Activated B cell treated with CpG ODN at 0.5 μM for 24 hours (primary cell): ENCODE results near the gene TEAD1. TPM values are rescaled to one million over a fixed set of nuclear protein-coding genes. Genes with fewer than 3 reads are reported as not detected.
"Not testable (repeated sequence)": the region's sequence is repeated elsewhere in the genome, so short reads cannot be mapped to it uniquely, and the experiment has no call there.

Source experiments
- ATAC-seq: fragments of 200-7000 bp; cut with Tn5 transposase; one replicate; pipeline ENCODE4 v1.10.0; 2021; ENCODE audit warnings: low read depth, mild to moderate bottlenecking, moderate library complexity
- CTCF ChIA-PET: fragments of 350-600 bp; sonication (Branson Sonifier 250); formaldehyde crosslinking; loops from one replicate; lab custom pipeline; 2021; ENCODE audit warnings: antibody characterized with exemption; lab: Charles Lee
- POLR2A ChIA-PET: fragments of 350-600 bp; sonication (Branson Sonifier 250); formaldehyde crosslinking; loops from one replicate; lab custom pipeline; 2021; ENCODE audit warnings: antibody characterized with exemption; lab: Charles Lee
- DNase-seq: peaks from one replicate; pipeline ENCODE4 v3.0.0; 2022
- H3K27ac Mint-ChIP-seq: one replicate; pipeline ENCODE4 v1.8.0; 2020; ENCODE audit warnings: mixed read lengths
- H3K27me3 Mint-ChIP-seq: one replicate; pipeline ENCODE4 v1.8.0; 2021; ENCODE audit warnings: mixed read lengths
- H3K36me3 Mint-ChIP-seq: one replicate; pipeline ENCODE4 v1.8.0; 2021; ENCODE audit warnings: low read depth, mixed read lengths
- H3K4me1 Mint-ChIP-seq: one replicate; pipeline ENCODE4 v1.8.0; 2021; ENCODE audit warnings: mixed read lengths
- H3K4me3 Mint-ChIP-seq: one replicate; pipeline ENCODE4 v1.8.0; 2020; ENCODE audit warnings: mild to moderate bottlenecking, mixed read lengths
- H3K9me3 Mint-ChIP-seq: one replicate; pipeline ENCODE4 v1.8.0; 2020; ENCODE audit warnings: mixed read lengths
- CTCF ChIP-seq: fragments of 200-600 bp; IDR thresholded peaks from one replicate; pipeline ENCODE4 v1.8.0; 2022; ENCODE audit warnings: antibody characterized with exemption, mild to moderate bottlenecking
- intact Hi-C: fragments of 100-400 bp; cut with micrococcal nuclease; formaldehyde crosslinking; loops from one replicate; pipeline ENCODE4 v1.15.1; 2024
- total RNA-seq: library from RNA; stranded (reverse); gene quantifications from 2 replicates; pipeline ENCODE4 v1.2.3, GENCODE V29; 2022

TEAD1 gene
- total RNA-seq, 1 donor from 2014 or later = 0.07 TPM

GRCh38 chr11:12755510-12756453 is 81.6 kb downstream of the TEAD1 start:
- POLR2A ChIA-PET = no interaction called here

GRCh38 chr11:12756454-12756806 is 82.2 kb downstream of the TEAD1 start:
- ChIA-PET CTCF (no interaction called here), POLR2A (no interaction called here)
- Mint-ChIP-seq H3K27ac (no peak overlapping the region), H3K27me3 (peaks cover 2% of the 10 kb centered on the region), H3K36me3 (no peaks in the 10 kb centered on the region), H3K4me1 (no peaks in the 10 kb centered on the region), H3K9me3 (no peaks in the 10 kb centered on the region), H3K4me3 (no peak overlapping the region)
- ATAC-seq (no peak), DNase-seq (no peak)
- no peak for TF ChIP-seq CTCF
- intact Hi-C loops = no loop called here

More at GRCh38 chr11:12755510-12756453, 81.6 kb downstream of the TEAD1 start:
- H3K27ac Mint-ChIP-seq = no peak overlapping the region
- CTCF ChIA-PET = no interaction called here
- no peak overlapping the region for H3K4me3 Mint-ChIP-seq
- DNase-seq (no peak), ATAC-seq (no peak)
- no peak for TF ChIP-seq CTCF
- intact Hi-C loops = no loop called here
- H3K27me3 Mint-ChIP-seq = peaks cover 2% of the 10 kb centered on the region
- no peaks in the 10 kb centered on the region for H3K36me3 Mint-ChIP-seq
- H3K9me3 Mint-ChIP-seq = no peaks in the 10 kb centered on the region
- no peaks in the 10 kb centered on the region for H3K4me1 Mint-ChIP-seq

GRCh38 chr11:12756867-12757266 is 82.6 kb downstream of the TEAD1 start:
- no peak for ATAC-seq
- H3K27ac Mint-ChIP-seq = no peak overlapping the region

GRCh38 chr11:12757416-12757815 is 83.2 kb downstream of the TEAD1 start:
- ChIA-PET CTCF (no interaction called here), POLR2A (no interaction called here)
- DNase-seq = no peak
- Mint-ChIP-seq H3K4me1 (no peaks in the 10 kb centered on the region), H3K27ac (no peak overlapping the region), H3K4me3 (no peak overlapping the region), H3K36me3 (no peaks in the 10 kb centered on the region), H3K27me3 (peaks cover 2% of the 10 kb centered on the region), H3K9me3 (no peaks in the 10 kb centered on the region)
- TF ChIP-seq CTCF = no peak
- ATAC-seq = no peak
- intact Hi-C loops = no loop called here

More at GRCh38 chr11:12756867-12757266, 82.6 kb downstream of the TEAD1 start:
- TF ChIP-seq CTCF = no peak
- no peak overlapping the region for H3K4me3 Mint-ChIP-seq
- intact Hi-C loops = no loop called here
- no peaks in the 10 kb centered on the region for H3K36me3 Mint-ChIP-seq
- no peaks in the 10 kb centered on the region for H3K4me1 Mint-ChIP-seq
- no peak for DNase-seq
- POLR2A ChIA-PET = no interaction called here
- CTCF ChIA-PET = no interaction called here
- H3K9me3 Mint-ChIP-seq = no peaks in the 10 kb centered on the region
- H3K27me3 Mint-ChIP-seq = peaks cover 2% of the 10 kb centered on the region

- H3K36me3 Mint-ChIP-seq, H3K27me3 Mint-ChIP-seq, H3K4me3 Mint-ChIP-seq, POLR2A ChIA-PET, H3K9me3 Mint-ChIP-seq, DNase-seq, intact Hi-C loops, ATAC-seq, H3K4me1 Mint-ChIP-seq, H3K27ac Mint-ChIP-seq, CTCF ChIA-PET: not testable (repeated sequence)
Measured at GRCh38 chr11:12758117-12758516, 83.9 kb downstream of the TEAD1 start.
